HG03196 (cell line): ENCODE data around the gene INHBE.

Source experiments
- ATAC-seq: cut with Tn5 transposase; IDR thresholded peaks from one replicate; pipeline ENCODE4 v1.9.1; 2021; ENCODE audit not compliant: unreplicated experiment

INHBE gene

DNA sequence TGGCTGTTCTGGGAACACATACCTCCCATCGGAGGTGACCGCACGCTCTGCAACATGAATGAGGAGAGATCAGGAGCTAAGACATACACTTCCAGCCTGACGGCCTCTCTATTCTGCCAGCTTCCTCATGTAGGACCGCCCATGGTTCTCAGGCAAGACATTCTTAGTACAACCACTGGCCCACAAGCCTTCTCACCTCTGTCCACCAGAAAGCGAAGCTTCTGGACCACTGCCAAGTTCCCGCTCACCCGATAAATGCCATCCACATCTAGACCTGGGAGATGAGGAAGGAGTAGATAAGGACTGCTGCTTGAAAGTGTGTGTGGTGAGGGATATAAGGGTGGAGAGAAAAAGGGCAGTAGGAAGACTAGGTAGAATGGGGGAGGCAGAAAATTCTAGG, 19.3 kb downstream of the INHBE start:
- no peak for ATAC-seq

DNA sequence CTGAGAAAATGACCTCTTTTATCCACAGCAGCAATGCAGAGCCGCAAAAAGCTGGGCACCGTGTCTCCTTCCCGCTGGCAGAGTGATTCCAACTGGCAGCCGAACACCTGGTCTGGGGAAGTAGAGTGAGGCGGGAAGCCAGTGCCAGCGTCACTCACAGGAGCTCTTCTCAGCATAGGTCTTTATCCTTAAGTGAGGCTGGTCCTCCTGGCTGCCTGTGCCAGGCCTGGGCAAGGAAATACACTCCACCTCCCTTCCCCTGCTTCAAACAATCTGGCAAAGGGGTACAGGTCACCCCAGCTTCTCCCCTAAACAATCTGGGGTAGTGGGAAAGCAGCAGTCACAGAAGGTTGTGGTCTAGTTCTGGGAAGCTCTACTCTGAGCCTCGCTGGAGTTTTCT, 19.8 kb downstream of the INHBE start:
- no peak for ATAC-seq

DNA sequence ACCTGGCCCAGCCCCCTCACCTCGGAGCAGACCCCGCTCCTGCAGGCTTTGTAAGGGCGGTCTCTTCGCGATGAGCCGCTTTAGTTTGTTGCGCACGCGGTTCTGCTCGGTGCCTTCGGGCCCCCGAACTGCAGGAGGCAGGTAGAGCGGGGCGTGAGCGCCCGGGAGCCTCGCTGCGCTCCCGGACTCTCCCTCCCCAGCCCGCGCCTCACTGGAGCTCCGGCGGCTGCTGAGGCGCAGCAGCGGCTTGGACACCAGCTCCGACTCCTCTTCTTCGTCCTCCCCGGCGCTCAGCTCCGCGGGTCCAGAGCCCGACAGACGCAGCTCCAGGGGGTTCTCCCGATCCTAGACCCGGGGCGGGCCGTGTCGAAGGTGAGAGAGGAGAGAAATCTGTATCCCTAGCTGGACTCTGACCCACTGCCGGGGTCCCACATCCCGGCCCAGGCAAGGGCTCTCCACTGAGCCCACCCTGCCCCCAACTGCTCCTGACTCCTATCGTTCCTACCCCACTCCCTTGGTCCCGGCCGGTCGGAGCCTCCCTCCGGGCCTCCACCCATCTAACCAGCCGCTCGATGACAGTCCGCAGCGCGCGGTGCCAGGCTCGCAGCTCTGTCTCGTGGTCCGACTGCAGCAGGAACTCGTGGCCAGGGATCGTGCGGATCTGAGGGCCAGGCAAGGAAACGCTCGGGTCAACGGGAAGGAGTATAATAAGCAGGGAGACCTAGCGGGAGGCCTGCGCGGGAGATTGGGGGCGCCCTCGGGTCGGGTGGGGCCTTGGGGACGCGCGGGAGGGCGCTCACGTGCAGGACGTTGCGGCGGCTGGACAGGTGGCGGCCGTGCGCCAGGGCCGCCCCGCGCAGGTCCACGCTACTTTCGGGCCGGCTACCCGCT, 20.4 kb downstream of the INHBE start:
- no peak for ATAC-seq

DNA sequence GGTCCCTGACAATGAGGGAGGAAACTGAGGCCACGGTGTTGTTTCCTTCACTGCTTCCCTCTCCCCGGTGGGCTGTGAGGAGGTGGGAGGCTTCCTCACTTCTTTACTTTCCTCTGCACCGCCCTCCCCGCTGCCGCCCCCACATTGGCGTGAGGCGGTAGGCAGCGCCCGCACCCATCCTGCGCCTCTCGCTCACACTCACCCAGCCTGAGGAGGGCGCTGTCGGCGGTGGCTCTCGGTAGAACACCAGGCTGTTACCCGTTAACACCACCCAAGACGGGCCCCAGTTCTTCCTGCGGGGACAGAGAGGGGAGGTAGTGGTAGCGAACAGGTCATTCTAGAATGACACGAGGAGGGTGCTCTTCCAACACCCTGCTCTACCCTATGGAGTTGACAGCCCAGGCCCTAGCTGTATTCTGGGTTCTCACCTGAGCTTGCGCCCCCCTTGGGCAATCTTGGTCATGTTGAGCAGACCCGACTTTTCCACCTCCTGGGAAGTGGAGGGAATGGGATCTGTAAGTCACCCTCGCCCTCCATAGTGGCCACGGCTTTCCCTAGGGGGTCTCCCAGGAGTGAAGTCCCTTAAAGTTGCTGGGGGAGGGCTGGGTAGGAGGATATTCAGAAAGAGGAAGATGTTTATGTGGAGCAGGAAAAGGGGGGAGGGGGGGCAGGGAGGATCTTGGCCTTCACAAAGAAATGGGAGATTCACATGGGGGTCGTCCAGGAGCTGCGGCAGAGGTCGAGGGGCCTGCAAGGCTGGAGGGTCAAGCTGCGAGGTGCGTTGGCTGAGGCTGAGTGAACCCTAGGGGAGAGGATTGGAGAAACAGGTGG, 21.3 kb downstream of the INHBE start:
- ATAC-seq, result no peak

DNA sequence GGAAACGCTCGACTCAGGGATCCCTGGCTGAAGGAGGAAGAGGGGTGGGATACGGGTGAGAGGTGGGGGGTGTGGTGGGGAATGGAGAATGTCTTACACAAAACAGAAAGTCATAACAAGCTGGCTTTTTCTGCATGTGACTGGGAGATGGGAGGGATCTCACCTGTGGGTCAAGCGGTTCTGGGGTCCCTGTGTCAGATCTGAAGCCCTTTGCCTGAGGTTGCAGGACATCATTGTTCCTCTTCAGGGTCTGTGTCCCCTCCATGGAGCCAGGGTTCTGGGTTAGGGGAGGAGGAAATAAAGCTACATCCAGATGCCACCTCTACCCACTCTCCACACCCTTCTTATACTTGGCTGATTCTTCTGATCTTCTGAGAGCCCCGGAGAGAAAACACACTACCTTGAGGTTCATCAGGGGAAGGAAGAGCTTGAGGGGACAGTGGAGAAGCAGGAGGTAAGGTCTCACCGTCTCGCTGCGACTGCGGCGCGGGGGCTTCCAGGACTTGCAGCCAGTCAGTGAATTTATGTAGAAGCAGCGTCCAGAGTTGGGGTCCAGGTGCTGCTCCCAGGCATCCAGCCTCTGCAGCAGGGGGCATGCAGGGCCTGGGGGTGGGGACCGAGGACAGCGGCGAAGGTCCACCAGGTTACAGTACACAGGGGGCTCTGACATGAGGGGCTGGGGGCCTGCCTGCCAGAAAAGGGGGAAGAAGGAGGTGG, 22.0 kb downstream of the INHBE start:
- no peak for ATAC-seq

DNA sequence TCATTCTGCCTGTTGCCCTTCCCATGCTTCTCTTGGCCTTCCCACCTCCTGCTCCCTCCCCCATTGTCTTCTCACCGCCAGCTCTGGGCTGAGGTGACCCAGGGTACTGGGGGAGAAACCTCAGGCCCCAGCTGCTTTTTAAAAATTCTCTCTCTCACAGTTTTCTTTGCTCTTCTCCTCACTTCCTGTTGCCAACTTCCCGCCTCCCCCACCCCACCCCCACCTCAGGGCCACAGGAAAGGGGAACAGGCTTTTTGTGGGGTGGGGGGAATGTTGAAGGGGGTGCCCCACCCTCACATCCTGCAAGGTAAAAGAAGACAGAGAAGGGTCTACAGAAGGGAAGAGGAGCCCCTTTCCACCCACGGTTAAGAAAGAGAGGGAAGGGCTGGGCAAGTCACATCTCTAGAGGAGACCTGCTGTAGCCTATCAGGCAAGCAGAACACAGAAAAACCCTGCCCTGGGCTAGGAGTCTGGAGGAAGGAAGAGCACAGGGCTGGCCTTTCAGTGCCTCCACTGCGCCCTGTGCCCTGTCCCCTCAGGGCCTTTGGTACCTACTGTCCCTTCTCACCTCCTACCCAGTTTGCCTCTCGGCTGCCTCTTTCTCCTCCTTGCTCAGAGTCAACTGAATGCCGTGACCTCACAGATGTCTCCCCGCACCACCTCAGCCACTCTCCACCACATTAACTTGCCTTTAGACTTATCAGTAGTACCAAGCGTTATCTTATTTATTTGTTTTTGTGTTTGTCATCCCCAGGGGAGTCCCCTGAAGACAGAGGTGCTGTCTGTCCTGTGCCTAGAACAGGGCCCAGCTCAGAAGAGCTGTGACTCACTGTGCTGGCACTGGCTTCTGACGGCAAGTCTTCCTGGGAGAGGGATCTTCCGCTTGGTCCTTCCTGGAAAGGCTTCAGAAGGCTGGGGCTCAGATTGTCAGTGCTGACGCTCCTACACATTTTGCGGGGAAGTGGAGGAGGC, 22.9 kb downstream of the INHBE start:
- ATAC-seq, result peak; percentile 36

DNA sequence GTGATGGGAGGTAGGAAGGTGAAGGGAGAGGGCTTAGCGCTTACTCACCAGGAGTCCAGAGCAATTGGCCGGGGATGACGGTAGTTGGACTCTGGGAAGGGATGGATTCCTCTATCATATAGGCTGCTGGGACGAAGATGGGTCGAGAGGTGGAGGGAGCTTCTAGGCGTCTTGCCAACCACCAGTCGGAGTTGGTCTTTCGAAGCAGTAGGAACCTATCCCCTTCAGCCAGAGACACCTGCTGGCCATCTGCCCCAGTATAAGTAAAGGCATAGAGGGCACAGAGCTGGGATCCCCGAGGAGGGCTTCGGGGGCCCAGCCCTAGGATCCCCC, 23.9 kb downstream of the INHBE start:
- no peak for ATAC-seq

DNA sequence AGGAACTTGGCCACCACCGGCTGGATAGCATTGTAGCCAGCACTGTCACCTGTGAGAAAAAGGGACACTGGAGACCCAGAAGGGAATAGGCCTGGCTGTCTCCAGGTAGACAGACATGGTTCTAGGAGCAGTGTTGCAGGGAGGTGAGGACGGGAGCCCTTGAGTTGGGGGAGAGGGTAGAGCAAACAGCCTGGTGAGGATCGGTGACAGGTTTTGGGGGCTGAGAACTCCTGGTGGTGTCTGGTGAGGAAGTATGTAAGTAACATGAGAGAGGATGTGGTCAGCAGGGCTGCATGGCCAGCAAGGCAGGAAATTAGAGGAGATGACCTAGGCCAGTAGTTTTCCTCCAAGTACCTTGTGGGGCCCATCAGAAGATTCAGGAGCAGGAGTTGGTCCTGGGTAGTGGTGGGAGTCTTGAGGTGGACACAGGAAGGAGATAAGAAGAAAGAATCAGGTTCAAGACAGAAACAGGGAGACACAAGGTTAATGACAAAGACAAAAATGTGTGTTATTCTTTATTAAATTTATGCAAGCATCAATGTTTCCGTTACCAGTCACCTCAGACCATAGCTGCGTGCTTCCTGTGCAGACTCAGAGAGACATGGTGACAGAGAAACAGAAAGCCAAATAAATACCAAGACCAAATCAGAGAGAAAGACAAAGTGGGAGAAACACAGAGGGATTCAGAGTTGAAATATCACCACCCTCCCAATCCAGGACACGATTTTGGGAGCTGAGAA, 24.4 kb downstream of the INHBE start, which contains the start of gene ARHGAP9:
ARHGAP9 (minus strand) TSS at position 491 of the 740 bp plus-strand sequence; CDS start at position 31, 460 bp downstream.
- peak; percentile 39 for ATAC-seq

DNA sequence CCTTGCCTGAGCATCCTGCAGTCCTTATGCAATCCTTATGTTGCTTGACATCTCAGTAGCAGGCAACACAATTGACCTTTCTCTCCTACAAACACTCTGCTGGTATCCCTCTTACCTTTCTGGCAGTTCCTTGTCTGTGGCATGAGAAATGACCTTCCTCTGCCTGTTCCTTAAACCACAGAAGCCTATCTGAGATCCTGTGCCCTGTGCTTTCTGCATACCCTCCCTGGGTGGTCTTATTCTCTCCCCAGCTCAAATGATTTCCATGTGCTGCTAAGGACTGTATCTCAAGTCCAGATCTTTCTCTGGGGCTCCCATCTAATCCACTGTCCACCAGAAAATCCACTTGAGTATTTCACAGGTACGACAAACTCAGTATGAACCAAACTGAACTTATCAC, 26.6 kb downstream of the INHBE start:
- no peak for ATAC-seq

DNA sequence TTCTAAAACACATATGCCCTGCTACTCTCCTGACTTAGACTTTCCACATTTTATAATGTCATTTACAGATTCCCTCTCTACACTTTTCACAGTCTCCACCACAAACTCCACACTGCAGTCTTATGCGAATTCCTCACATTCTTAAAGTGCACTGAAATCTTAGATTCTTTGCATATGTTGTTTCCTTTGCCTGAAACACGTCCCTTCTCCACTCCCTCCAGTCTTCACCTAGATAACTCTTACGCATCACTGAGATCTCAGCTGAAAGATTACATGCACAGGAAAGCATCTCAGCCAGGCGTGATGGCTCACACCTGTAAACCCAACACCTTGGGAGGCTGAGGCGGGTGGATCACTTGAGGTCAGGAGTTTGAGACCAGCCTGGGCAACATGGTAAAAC, 28.4 kb downstream of the INHBE start:
- ATAC-seq, result no peak

DNA sequence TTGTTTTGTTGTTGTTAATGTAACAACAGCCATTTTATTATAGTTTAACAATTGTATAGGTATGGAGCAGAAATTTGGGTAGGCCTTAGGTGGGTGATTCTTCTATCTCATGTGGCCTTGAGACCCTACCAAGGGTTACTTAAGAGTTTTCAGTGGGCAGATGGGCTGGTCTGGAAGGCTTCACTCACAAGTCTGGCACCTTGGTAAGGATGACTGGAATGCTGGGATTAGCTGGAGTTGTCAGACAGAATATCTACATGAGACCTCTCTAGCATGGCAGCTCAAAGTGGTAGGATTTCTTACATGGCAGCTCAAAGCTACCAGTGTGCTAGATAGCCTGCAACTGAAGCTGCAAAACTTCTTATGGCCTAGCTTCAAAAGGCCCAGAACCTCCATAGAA, 30.6 kb downstream of the INHBE start:
- no peak for ATAC-seq

DNA sequence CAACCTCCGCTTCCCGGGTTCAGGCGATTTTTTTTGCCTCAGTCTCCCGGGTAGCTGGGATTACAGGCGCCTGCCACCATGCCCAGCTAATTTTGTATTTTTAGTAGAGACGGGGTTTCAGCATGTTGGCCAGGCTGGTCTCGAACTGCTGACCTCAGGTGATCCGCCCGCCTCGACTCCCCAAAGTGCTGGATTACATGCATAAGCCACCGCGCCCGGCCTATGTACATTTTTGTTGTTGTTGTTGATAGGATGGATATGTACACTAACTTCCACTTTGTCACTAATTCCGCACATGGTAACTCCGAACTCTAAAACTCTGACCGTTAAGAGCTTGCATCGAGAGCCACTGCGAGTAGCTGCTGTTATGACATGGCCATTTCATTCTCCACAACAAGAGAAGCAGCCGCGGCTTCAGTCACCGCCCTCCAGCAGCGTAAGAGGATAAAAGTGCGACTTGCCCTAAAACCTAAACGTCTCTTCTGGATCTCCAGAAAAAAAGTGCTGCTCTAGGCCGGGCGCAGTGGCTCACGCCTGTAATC, 32.0 kb downstream of the INHBE start:
- no peak for ATAC-seq

DNA sequence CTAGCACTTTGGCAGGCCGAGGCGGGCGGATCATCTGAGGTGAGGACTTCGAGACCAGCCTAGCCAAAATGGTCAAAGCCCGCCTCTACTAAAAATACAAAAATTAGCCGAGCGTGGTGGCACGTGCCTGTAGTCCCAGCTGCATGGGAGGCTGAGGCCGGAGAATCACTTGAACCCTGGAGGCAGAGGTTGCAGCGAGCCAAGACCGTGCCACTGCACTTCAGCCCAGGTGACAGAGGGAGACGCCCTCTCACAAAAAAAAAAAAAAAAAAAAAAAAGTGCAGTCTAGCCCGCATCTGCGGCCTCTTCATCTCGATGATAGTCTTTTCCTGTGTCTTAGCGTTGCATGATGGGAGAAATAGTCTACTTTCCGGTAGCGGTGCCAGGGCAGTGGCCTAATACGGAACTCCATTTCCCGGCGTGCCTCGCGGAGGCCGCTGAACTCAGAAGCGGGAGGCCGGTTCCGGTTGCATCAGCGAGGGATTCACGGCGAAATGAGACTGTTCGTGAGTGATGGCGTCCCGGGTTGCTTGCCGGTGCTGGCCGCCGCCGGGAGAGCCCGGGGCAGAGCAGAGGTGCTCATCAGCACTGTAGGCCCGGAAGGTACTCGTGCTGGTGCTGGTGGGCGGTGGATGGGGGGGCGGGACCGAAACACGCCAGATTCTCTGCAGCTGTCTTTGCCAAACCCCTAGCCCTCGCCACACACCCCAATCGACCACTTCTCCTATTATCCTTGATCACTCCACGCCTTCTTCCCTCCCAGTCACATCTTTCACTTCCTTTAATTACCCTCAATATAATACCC, 32.7 kb downstream of the INHBE start, which contains the start of gene MARS1:
MARS1 (plus strand) TSS at position 472 of the 805 bp plus-strand sequence; CDS start at position 495, 23 bp downstream.
- peak; percentile 97 for ATAC-seq

DNA sequence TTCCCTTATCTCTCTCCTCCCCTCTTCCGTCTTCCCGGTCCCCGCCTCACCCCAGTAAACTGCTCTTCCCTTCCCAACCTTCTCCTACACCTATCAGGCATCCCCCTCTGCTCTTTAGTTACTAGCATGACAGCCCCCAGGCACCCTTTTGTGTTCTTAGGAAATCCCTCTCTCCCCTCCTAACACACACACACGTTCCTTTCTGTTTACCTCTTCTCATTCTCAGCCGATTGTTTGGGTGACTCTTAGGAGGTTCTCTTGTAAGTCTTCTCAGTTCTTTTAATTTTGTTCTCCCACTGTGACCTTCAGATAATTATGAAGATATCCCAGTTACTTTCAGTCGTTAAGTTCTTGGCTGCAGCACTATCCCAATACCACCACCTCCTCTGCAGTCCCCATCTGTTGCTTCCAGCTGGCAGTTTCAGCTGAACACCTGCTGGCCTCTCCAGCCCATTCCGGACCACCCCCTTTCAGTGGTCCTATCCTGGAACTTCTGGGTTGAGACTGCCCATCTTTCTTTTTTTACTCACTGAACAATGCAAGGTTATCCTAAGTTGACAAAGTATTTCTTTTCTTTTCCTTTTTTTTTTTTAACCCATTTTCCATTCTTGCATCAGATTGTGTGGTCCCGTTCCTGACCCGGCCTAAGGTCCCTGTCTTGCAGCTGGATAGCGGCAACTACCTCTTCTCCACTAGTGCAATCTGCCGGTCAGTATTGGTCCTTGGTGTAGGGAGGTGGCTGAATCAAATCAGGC, 33.5 kb downstream of the INHBE start:
- ATAC-seq, result no peak

DNA sequence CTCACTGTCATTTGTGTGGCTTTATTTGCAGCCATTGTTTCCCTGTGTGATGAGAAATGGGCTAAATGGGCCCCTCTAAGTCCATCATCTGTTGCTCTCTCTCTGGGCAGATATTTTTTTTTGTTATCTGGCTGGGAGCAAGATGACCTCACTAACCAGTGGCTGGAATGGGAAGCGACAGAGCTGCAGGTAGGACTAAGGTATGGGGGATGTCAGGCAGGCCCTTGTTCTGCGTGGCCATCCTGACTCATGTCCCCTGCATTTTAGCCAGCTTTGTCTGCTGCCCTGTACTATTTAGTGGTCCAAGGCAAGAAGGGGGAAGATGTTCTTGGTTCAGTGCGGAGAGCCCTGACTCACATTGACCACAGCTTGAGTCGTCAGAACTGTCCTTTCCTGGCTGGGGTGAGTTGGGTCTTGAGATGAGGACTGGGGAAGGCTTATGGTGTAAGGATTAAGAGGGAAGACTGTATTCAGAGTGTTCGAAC, 34.1 kb downstream of the INHBE start:
- ATAC-seq, result no peak

DNA sequence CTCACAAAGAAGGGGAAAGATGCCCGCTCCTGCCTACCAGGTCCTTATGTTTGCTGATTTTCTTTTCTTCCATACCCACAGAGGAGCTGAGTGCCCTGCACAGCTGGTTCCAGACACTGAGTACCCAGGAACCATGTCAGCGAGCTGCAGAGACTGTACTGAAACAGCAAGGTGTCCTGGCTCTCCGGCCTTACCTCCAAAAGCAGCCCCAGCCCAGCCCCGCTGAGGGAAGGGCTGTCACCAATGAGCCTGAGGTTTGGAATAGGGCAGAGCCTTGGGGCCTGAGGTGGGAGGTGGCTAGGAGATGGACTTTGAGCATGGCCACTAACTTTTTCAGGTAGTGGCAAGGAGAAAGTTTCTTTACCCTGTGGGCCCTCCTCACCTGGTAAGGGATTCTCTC, 35.0 kb downstream of the INHBE start:
- no peak for ATAC-seq
